Gastroesophageal sphincter (tissue), 4 donors: Measurements from ENCODE around the gene KDM6A. TPM values are rescaled to one million over a fixed set of nuclear protein-coding genes. Genes with fewer than 3 reads are reported as not detected.

Source experiments
- ATAC-seq: fragments of 150-250 bp; one replicate; pipeline ENCODE4 v1.9.1; 2016; ENCODE audit warnings: mild to moderate bottlenecking, moderate library complexity
- H3K27ac ChIP-seq, 4 donors: fragments of 200-600 bp; sonication (generic) in 3 of 4; 1 replicate in 3 of 4; 2 replicates in 1 of 4; pipeline ENCODE4 v1.5.1; 2016 to 2019
- H3K27me3 ChIP-seq: fragments of 200-600 bp; sonication (generic); one replicate; pipeline ENCODE4 v1.5.1; 2019
- H3K36me3 ChIP-seq, 2 donors: fragments of 200-600 bp; sonication (generic); one replicate each; pipeline ENCODE4 v1.5.1; 2019; ENCODE audit warnings: control low read depth in 1 of 2
- H3K4me1 ChIP-seq, 3 donors: fragments of 200-600 bp; sonication (generic); 1 replicate in 2 of 3; 2 replicates in 1 of 3; pipeline ENCODE4 v1.5.1; 2016 to 2019; ENCODE audit warnings: control low read depth in 2 of 3
- H3K4me3 ChIP-seq, 2 donors: fragments of 200-600 bp; sonication (generic); one replicate each; pipeline ENCODE4 v1.5.1; 2019; ENCODE audit warnings: mild to moderate bottlenecking in 1 of 2, moderate library complexity in 1 of 2
- H3K9me3 ChIP-seq, 3 donors: fragments of 200-600 bp; sonication (generic); one replicate each; pipeline ENCODE4 v1.5.1; 2017 to 2019; ENCODE audit warnings: control low read depth in 2 of 3
- CTCF ChIP-seq, 4 experiments: fragments of 200-600 bp in 2 of 4; fragments of 450-650 bp in 2 of 4; sonication (generic) in 1 of 4; IDR thresholded peaks; one replicate each; pipeline ENCODE4 v1.5.1; 2017 to 2019; ENCODE audit warnings: antibody characterized with exemption in 4 of 4, mild to moderate bottlenecking in 2 of 4, moderate library complexity in 2 of 4
- EP300 ChIP-seq: sonication (generic); formaldehyde crosslinking; IDR thresholded peaks from one replicate; pipeline ENCODE4 v1.6.1; 2017; ENCODE audit warnings: antibody characterized with exemption, mild to moderate bottlenecking
- POLR2A ChIP-seq, 2 donors: fragments of 450-650 bp; IDR thresholded peaks; one replicate each; pipeline ENCODE4 v1.6.1; 2017; ENCODE audit warnings: antibody characterized with exemption in 2 of 2, mild to moderate bottlenecking in 2 of 2, moderate library complexity in 1 of 2
- POLR2AphosphoS5 ChIP-seq: sonication (generic); formaldehyde crosslinking; IDR thresholded peaks from one replicate; pipeline ENCODE4 v1.6.1; 2017; ENCODE audit warnings: antibody characterized with exemption
- whole genome bisulfite sequencing, 2 donors: methylation state at CpG; one replicate each; pipeline ENCODE4 v1.1.5; 2018; ENCODE audit warnings: low coverage in 1 of 2; 5-methylcytosine and 5-hydroxymethylcytosine counted together
- total RNA-seq, 4 donors: library from RNA; depleted of rRNA; stranded (reverse); fragments of >200 nt; gene quantifications; one replicate each; pipeline ENCODE4 v1.1.0, GENCODE V29; 2016

The KDM6A gene
- total RNA-seq, 4 donors from 2014 or later: 17.0 to 28.6 (median 19.9) TPM

GRCh38 chrX:45017946-45018345 lies 145.0 kb downstream of the KDM6A start:
- TF ChIP-seq POLR2A (IDR thresholded peaks at IDR 0.05): no peak
- TF ChIP-seq EP300: no peak
- no peak for TF ChIP-seq POLR2AphosphoS5
- TF ChIP-seq CTCF (IDR thresholded peaks at IDR 0.05): no peak
- ATAC-seq: no peak
- Histone ChIP-seq H3K27me3 (no peaks in the 10 kb centered on the region), H3K9me3 (no peaks in the 10 kb centered on the region), H3K4me3 (no peak overlapping the region), H3K27ac (no peak overlapping the region), H3K4me1 (peaks cover 0 to 8% (median 3%) of the 10 kb centered on the region in 3 donors), H3K36me3 (no peaks in the 10 kb centered on the region)
- WGBS, 2 donors: 53 to 61% methylated on average over 3 of the region's 3 CpGs

- Histone ChIP-seq H3K27me3 (no peaks in the 10 kb centered on the region), H3K27ac (no peak overlapping the region), H3K36me3 (no peaks in the 10 kb centered on the region), H3K9me3 (no peaks in the 10 kb centered on the region), H3K4me1 (peaks cover 0 to 8% (median 3%) of the 10 kb centered on the region in 3 donors), H3K4me3 (no peak overlapping the region)
- 86% methylated on average over 2 to 5 of the region's 5 CpGs for WGBS, 2 donors
- no peak for ATAC-seq
- TF ChIP-seq CTCF (IDR thresholded peaks at IDR 0.05): no peak
- TF ChIP-seq POLR2A (IDR thresholded peaks at IDR 0.05): no peak
- TF ChIP-seq POLR2AphosphoS5: no peak
- no peak for TF ChIP-seq EP300
These were observed 149.2 kb downstream of the KDM6A start for GRCh38 chrX:45022150-45022549.

- no peak for ATAC-seq
- Histone ChIP-seq H3K27me3 (no peaks in the 10 kb centered on the region), H3K27ac (no peak overlapping the region), H3K4me1 (peaks cover 0 to 8% (median 3%) of the 10 kb centered on the region in 3 donors), H3K9me3 (no peaks in the 10 kb centered on the region), H3K4me3 (no peak overlapping the region), H3K36me3 (no peaks in the 10 kb centered on the region)
- 100% methylated on average over 1 of the region's 1 CpG; no CpG with 5 or more reads in 1 of the 2 donors for WGBS, 2 donors
- TF ChIP-seq POLR2A (IDR thresholded peaks at IDR 0.05) (no peak), POLR2AphosphoS5 (no peak), CTCF (IDR thresholded peaks at IDR 0.05) (no peak), EP300 (no peak)
These were observed 151.5 kb downstream of the KDM6A start for GRCh38 chrX:45024501-45024900.

GRCh38 chrX:45026036-45026435 lies 153.0 kb downstream of the KDM6A start:
- no peaks in the 10 kb centered on the region for H3K27me3 ChIP-seq
- H3K27ac ChIP-seq: no peak overlapping the region
- no peaks in the 10 kb centered on the region for H3K36me3 ChIP-seq
- TF ChIP-seq POLR2A (IDR thresholded peaks at IDR 0.05): no peak
- TF ChIP-seq CTCF (IDR thresholded peaks at IDR 0.05): no peak
- TF ChIP-seq POLR2AphosphoS5: no peak
- no peak for TF ChIP-seq EP300
- H3K9me3 ChIP-seq: no peaks in the 10 kb centered on the region
- H3K4me3 ChIP-seq: no peak overlapping the region
- 58 to 60% methylated on average over 2 of the region's 2 CpGs for WGBS, 2 donors
- no peak for ATAC-seq
- H3K4me1 ChIP-seq: peaks cover 0 to under 1% (median 0%) of the 10 kb centered on the region in 3 donors

GRCh38 chrX:45031830-45032378 lies 158.9 kb downstream of the KDM6A start:
- 66 to 74% methylated on average over 3 of the region's 3 CpGs for WGBS, 2 donors
- ATAC-seq: no peak
- no peak overlapping the region for H3K4me3 ChIP-seq
- H3K9me3 ChIP-seq: no peaks in the 10 kb centered on the region
- TF ChIP-seq POLR2AphosphoS5 (no peak), EP300 (no peak), CTCF (IDR thresholded peaks at IDR 0.05) (no peak), POLR2A (IDR thresholded peaks at IDR 0.05) (no peak)
- H3K27ac ChIP-seq: no peak overlapping the region
- H3K36me3 ChIP-seq: no peaks in the 10 kb centered on the region
- H3K27me3 ChIP-seq: no peaks in the 10 kb centered on the region
- peaks cover 0 to 16% (median 0%) of the 10 kb centered on the region in 3 donors for H3K4me1 ChIP-seq
